ENCODE data around the gene LINC00305. TPM values are rescaled to one million over a fixed set of nuclear protein-coding genes. Genes with fewer than 3 reads are reported as not detected.

The LINC00305 gene
- total RNA-seq, 2 donors from 2014 or later: not detected

- no peaks in the 10 kb centered on the region for H3K36me3 Mint-ChIP-seq
- no peak for DNase-seq (ENCODE audit: low spot score)
- ATAC-seq: no peak
- no peaks in the 10 kb centered on the region for H3K4me1 Mint-ChIP-seq (ENCODE audit: low read depth in 2 of 2)
- no peak overlapping the region for H3K4me3 Mint-ChIP-seq
- peaks cover 3% of the 10 kb centered on the region for H3K9me3 Mint-ChIP-seq
- H3K27me3 Mint-ChIP-seq: no peaks in the 10 kb centered on the region
- no peak overlapping the region for H3K27ac Mint-ChIP-seq
Measured at GRCh38 chr18:64137914-64138313, 11.0 kb downstream of the LINC00305 start.

- Mint-ChIP-seq H3K4me1 (ENCODE audit: low read depth in 2 of 2) (no peaks in the 10 kb centered on the region), H3K27me3 (no peaks in the 10 kb centered on the region), H3K4me3 (no peak overlapping the region), H3K27ac (no peak overlapping the region), H3K9me3 (no peaks in the 10 kb centered on the region), H3K36me3 (no peaks in the 10 kb centered on the region)
- DNase-seq (ENCODE audit: low spot score) (no peak), ATAC-seq (no peak)
Measured at GRCh38 chr18:64134044-64134747, 14.7 kb downstream of the LINC00305 start.

GRCh38 chr18:64132871-64133270, 16.0 kb downstream of the LINC00305 start:
- Mint-ChIP-seq H3K4me3 (no peak overlapping the region), H3K27ac (no peak overlapping the region), H3K27me3 (no peaks in the 10 kb centered on the region), H3K36me3 (no peaks in the 10 kb centered on the region), H3K4me1 (ENCODE audit: low read depth in 2 of 2) (no peaks in the 10 kb centered on the region), H3K9me3 (no peaks in the 10 kb centered on the region)
- DNase-seq (ENCODE audit: low spot score) (no peak), ATAC-seq (peak in 1 of 2 donors; percentile 32)

- no peak overlapping the region for H3K27ac Mint-ChIP-seq
- H3K36me3 Mint-ChIP-seq: no peaks in the 10 kb centered on the region
- no peaks in the 10 kb centered on the region for H3K9me3 Mint-ChIP-seq
- ATAC-seq (no peak), DNase-seq (ENCODE audit: low spot score) (no peak)
- H3K27me3 Mint-ChIP-seq: no peaks in the 10 kb centered on the region
- H3K4me1 Mint-ChIP-seq (ENCODE audit: low read depth in 2 of 2): no peaks in the 10 kb centered on the region
- H3K4me3 Mint-ChIP-seq: no peak overlapping the region
Measured at GRCh38 chr18:64131314-64131713, 17.6 kb downstream of the LINC00305 start.

GRCh38 chr18:64127172-64127571, 21.7 kb downstream of the LINC00305 start:
- Mint-ChIP-seq H3K9me3 (no peaks in the 10 kb centered on the region), H3K27ac (no peak overlapping the region), H3K27me3 (no peaks in the 10 kb centered on the region), H3K4me3 (no peak overlapping the region), H3K4me1 (ENCODE audit: low read depth in 2 of 2) (no peaks in the 10 kb centered on the region), H3K36me3 (no peaks in the 10 kb centered on the region)
- ATAC-seq (no peak), DNase-seq (ENCODE audit: low spot score) (no peak)

- Mint-ChIP-seq H3K4me3 (no peak overlapping the region), H3K36me3 (no peaks in the 10 kb centered on the region), H3K27ac (no peak overlapping the region)
Measured at GRCh38 chr18:64119916-64120315, 29.0 kb downstream of the LINC00305 start.

GRCh38 chr18:64118406-64118805, 30.5 kb downstream of the LINC00305 start:
- ATAC-seq (no peak), DNase-seq (ENCODE audit: low spot score) (no peak)
- Mint-ChIP-seq H3K36me3 (no peaks in the 10 kb centered on the region), H3K27ac (no peak overlapping the region), H3K9me3 (peaks cover 4% of the 10 kb centered on the region), H3K27me3 (no peaks in the 10 kb centered on the region), H3K4me3 (no peak overlapping the region), H3K4me1 (ENCODE audit: low read depth in 2 of 2) (no peaks in the 10 kb centered on the region)

More at GRCh38 chr18:64119916-64120315, 29.0 kb downstream of the LINC00305 start:
- Mint-ChIP-seq H3K4me1 (ENCODE audit: low read depth in 2 of 2) (no peaks in the 10 kb centered on the region), H3K9me3 (peaks cover 4% of the 10 kb centered on the region), H3K27me3 (no peaks in the 10 kb centered on the region)
- ATAC-seq (no peak), DNase-seq (ENCODE audit: low spot score) (no peak)

GRCh38 chr18:64116571-64117175, 32.2 kb downstream of the LINC00305 start:
- peaks cover 7% of the 10 kb centered on the region for H3K9me3 Mint-ChIP-seq
- H3K27ac Mint-ChIP-seq: no peak overlapping the region
- H3K4me3 Mint-ChIP-seq: no peak overlapping the region
- no peak for ATAC-seq
- no peaks in the 10 kb centered on the region for H3K36me3 Mint-ChIP-seq
- H3K27me3 Mint-ChIP-seq: no peaks in the 10 kb centered on the region
- no peaks in the 10 kb centered on the region for H3K4me1 Mint-ChIP-seq (ENCODE audit: low read depth in 2 of 2)
- no peak for DNase-seq (ENCODE audit: low spot score)

GRCh38 chr18:64115881-64116280, 33.0 kb downstream of the LINC00305 start:
- H3K27me3 Mint-ChIP-seq: no peaks in the 10 kb centered on the region
- ATAC-seq: no peak
- peaks cover 7% of the 10 kb centered on the region for H3K9me3 Mint-ChIP-seq
- no peak for DNase-seq (ENCODE audit: low spot score)
- no peaks in the 10 kb centered on the region for H3K36me3 Mint-ChIP-seq
- no peak overlapping the region for H3K4me3 Mint-ChIP-seq
- no peak overlapping the region for H3K27ac Mint-ChIP-seq
- no peaks in the 10 kb centered on the region for H3K4me1 Mint-ChIP-seq (ENCODE audit: low read depth in 2 of 2)

GRCh38 chr18:64111950-64112349, 36.9 kb downstream of the LINC00305 start:
- no peak for ATAC-seq
- H3K9me3 Mint-ChIP-seq: peaks cover 10% of the 10 kb centered on the region
- H3K4me1 Mint-ChIP-seq (ENCODE audit: low read depth in 2 of 2): no peaks in the 10 kb centered on the region
- H3K27ac Mint-ChIP-seq: no peak overlapping the region
- no peak for DNase-seq (ENCODE audit: low spot score)
- H3K27me3 Mint-ChIP-seq: no peaks in the 10 kb centered on the region
- no peak overlapping the region for H3K4me3 Mint-ChIP-seq
- no peaks in the 10 kb centered on the region for H3K36me3 Mint-ChIP-seq

GRCh38 chr18:64110692-64111480, 38.0 kb downstream of the LINC00305 start:
- Mint-ChIP-seq H3K27ac (no peak overlapping the region), H3K4me1 (ENCODE audit: low read depth in 2 of 2) (no peaks in the 10 kb centered on the region), H3K4me3 (no peak overlapping the region), H3K9me3 (peaks cover 15% of the 10 kb centered on the region), H3K27me3 (no peaks in the 10 kb centered on the region), H3K36me3 (no peaks in the 10 kb centered on the region)
- DNase-seq (ENCODE audit: low spot score) (no peak), ATAC-seq (no peak)

- no peak overlapping the region for H3K27ac Mint-ChIP-seq
- DNase-seq (ENCODE audit: low spot score): no peak
- H3K36me3 Mint-ChIP-seq: no peaks in the 10 kb centered on the region
- no peak for ATAC-seq
- no peaks in the 10 kb centered on the region for H3K27me3 Mint-ChIP-seq
- H3K4me3 Mint-ChIP-seq: no peak overlapping the region
- no peaks in the 10 kb centered on the region for H3K4me1 Mint-ChIP-seq (ENCODE audit: low read depth in 2 of 2)
- peaks cover 12% of the 10 kb centered on the region for H3K9me3 Mint-ChIP-seq
Measured at GRCh38 chr18:64103986-64104385, 44.9 kb downstream of the LINC00305 start.

- H3K4me3 Mint-ChIP-seq: no peak overlapping the region
- H3K36me3 Mint-ChIP-seq: no peaks in the 10 kb centered on the region
- ATAC-seq (no peak), DNase-seq (ENCODE audit: low spot score) (no peak)
- H3K27ac Mint-ChIP-seq: no peak overlapping the region
- H3K4me1 Mint-ChIP-seq (ENCODE audit: low read depth in 2 of 2): no peaks in the 10 kb centered on the region
- peaks cover 4% of the 10 kb centered on the region for H3K9me3 Mint-ChIP-seq
- H3K27me3 Mint-ChIP-seq: no peaks in the 10 kb centered on the region
Measured at GRCh38 chr18:64100116-64100922, 48.6 kb downstream of the LINC00305 start.
